NCI-H82 treated with DMSO at 0.1 percent for 48 hours (cell line): ENCODE measurements around the gene AP3D1.
A peak's percentile ranks its signal among the peaks of the same experiment; 100 is the strongest.
"Not testable (repeated sequence)": the region's sequence is repeated elsewhere in the genome, so short reads cannot be mapped to it uniquely, and the experiment has no call there.

Experiments
- DNase-seq: peaks from one replicate; lab custom pipeline; 2025; ENCODE audit not compliant: unreplicated experiment; lab: John Stamatoyannopoulos, UW

The AP3D1 gene

GRCh38 chr19:2112516-2113320, 38.6 kb downstream of the AP3D1 start:
- DNase-seq: no peak

GRCh38 chr19:2111886-2112285, 39.5 kb downstream of the AP3D1 start:
- no peak for DNase-seq

DNA sequence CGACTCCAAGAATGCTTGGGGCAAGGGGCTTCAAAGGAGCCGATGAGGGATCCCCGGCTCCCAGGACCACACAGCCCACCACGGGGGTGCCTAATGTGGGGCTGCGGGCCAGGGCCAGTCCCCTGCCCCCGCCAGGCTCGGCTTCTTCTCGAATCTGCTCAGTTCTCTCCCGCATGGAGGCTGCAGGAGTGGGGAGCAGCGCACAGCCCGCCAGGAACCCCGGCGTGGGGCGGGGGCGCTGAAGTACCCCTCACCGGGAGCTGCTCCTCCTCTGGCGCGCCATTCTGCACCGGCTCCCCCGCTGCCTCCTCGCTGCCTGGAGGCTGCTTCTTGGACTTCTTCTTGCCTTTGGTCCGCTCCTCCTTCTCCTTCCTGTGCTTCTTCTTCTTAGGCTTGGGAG, 39.9 kb downstream of the AP3D1 start:
- DNase-seq: no peak

- no peak for DNase-seq
These were observed 40.5 kb downstream of the AP3D1 start for GRCh38 chr19:2110822-2111221.

- no peak for DNase-seq
These were observed 42.1 kb downstream of the AP3D1 start for GRCh38 chr19:2109046-2109864.

GRCh38 chr19:2108251-2109016, 42.9 kb downstream of the AP3D1 start:
- no peak for DNase-seq

GRCh38 chr19:2103045-2103707, 48.2 kb downstream of the AP3D1 start:
- DNase-seq: no peak

GRCh38 chr19:2101417-2102335, 49.7 kb downstream of the AP3D1 start:
- DNase-seq: no peak

DNA sequence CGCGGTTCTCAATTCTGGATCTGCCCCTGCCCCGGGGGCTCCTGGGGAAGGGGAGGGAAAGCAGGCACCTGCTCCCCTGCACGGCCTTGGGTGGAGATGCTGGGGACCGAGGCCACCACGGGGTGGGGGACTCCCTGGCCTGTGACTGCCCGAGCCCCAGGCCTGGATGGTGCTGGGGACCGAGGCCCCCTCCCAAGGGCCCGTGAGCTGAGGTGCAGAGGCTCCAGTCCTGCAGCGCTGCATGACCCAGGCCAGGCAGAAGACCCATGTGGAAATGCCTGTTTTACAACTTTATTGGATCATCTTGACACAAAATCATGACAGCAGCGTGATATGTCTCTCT, 50.7 kb downstream of the AP3D1 start:
- DNase-seq: no peak

DNA sequence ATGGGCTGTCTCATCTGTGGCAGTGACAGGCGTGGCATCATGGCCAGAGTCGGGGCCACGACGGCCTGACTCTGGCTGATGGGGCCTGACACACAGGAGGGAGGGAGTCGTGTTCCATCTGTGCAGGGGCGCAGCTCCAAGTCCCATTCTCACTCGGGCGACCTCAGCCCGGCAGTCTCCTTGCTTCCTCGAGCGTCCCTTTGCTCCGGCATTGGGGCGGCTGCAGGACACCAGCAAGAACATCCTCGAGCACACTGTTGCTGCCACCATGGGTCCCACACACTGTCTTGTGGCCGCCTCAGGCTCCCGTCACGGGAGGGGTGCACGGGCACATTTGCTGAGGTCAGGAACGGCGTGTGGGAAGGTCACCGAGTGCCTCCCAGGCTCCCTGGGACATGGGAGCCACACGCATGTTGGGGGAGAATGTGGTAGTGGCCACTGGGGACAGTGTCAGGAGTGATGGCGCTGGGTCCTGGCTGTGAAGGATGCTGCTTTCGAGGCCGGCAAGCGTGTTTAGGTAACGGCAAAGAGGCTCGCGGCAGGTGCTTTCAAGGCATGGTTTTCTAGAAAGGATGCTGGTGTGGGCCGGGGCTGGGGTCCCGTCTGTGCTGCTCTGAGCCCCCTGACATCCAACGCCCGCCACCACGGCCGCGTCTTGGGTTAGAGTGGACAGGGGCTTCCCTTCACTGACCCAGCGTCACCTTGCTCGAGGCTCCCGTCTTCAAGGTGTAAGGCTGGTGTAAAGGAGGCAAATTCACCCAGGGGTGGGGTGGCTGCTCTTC, 51.2 kb downstream of the AP3D1 start:
- DNase-seq: no peak

DNA sequence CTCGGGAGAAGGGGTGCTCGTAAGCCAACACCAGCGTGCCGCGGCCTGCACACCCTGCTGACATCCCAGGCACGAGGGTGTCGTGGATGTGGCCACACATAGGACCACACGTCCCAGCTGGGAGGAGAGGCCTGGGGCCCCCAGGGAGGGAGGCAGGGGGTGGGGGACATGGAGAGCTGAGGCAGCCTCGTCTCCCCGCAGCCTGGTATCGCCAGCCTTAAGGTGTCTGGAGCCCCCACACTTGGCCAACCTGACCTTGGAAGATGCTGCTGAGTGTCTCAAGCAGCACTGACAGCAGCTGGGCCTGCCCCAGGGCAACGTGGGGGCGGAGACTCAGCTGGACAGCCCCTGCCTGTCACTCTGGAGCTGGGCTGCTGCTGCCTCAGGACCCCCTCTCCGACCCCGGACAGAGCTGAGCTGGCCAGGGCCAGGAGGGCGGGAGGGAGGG, 52.3 kb downstream of the AP3D1 start:
- no peak for DNase-seq

DNA sequence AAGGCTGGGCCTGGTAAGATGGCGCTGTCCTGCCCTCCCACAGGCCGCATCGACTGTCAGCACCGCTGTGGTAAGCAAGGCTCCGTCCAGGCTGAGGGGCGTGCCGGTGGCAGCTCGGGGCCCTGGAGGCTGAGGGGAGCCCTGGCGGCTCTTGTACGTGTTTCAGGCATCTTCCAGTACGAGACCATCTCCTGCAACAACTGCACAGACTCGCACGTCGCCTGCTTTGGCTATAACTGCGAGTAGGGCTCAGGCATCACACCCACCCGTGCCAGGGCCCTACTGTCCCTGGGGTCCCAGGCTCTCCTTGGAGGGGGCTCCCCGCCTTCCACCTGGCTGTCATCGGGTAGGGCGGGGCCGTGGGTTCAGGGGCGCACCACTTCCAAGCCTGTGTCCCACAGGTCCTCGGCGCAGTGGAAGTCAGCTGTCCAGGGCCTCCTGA, 53.5 kb downstream of the AP3D1 start:
- no peak for DNase-seq

GRCh38 chr19:2097203-2097885, 54.0 kb downstream of the AP3D1 start:
- DNase-seq: no peak

- peak; percentile 79 for DNase-seq
These were observed 54.7 kb downstream of the AP3D1 start, which contains the start of gene IZUMO4 for GRCh38 chr19:2096480-2097202. TSS of gene IZUMO4 (plus strand) at chr19:2096915. CDS start at chr19:2096946, 31 bp downstream.

- peak; percentile 72 for DNase-seq
These were observed 55.3 kb downstream of the AP3D1 start, which contains the start of gene MOB3A for GRCh38 chr19:2096034-2096479. TSS of gene MOB3A (minus strand) at chr19:2096326. CDS start at chr19:2078560, 17,766 bp downstream.

DNA sequence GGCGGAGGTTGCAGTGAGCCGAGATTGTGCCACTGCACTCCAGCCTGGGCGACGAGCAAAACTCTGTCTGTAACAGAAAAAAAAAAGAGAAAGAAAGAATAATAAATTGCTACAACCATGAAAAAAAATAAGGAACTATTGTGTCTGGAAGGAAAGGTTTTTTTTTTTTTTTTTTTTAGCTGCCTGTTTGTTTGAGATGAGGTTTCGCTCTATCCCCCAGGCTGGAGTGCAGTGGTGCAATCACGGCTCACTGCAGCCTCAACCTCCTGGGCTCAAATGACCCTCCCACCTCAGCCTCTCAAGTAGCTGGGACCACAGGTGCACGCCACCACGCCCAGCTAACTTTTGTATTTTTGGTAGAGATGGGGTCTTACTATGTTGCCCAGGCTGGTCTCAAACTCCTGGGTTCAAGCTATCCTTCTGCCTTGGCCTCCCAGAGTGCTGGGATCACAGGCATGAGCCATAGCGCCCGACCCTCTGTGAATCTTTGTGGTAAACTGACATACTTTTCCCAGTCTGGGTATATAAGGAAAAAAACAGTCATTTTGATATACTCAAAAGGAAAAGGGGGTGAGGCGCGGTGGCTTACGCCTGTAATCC, 59.3 kb downstream of the AP3D1 start:
- not testable (repeated sequence) for DNase-seq

DNA sequence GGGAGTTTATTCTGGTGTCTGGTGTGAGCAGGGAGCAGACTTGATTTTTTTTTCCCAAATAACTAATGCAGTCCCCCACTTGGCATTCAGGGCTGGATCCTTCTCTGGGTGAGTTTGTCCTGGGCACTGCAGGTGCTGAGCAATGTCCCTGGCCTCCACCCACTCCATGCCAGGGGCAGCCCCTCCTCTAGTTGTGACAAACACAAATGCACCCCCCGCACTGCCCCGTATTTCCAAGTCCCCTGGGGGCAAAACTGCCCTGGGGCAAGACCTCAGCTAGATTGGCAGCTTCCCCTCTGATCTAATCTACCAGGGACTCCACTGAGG, 61.7 kb downstream of the AP3D1 start:
- DNase-seq: no peak
